Adrenal gland (tissue), 12 donors: ENCODE measurements around the gene CHID1. TPM values are rescaled to one million over a fixed set of nuclear protein-coding genes. Genes with fewer than 3 reads are reported as not detected.

ENCODE experiments used
- DNase-seq, 7 donors: peaks; one replicate each; pipeline ENCODE4 v3.0.0-alpha.2; 2019 to 2020
- H3K27ac ChIP-seq, 5 donors: fragments of 200-600 bp; sonication (generic) in 4 of 5; 1 replicate in 3 of 5; 2 replicates in 2 of 5; pipeline versions ENCODE4 v1.5.1 to v1.8.0; 2016 to 2020; ENCODE audit warnings: mild to moderate bottlenecking in 1 of 5
- H3K27me3 ChIP-seq: fragments of 200-600 bp; 2 replicates; pipeline ENCODE4 v1.8.0; 2021
- H3K36me3 ChIP-seq, 2 donors: fragments of 200-600 bp; replicated peaks in 1 of 2; 1 replicate in 1 of 2; 2 replicates in 1 of 2; pipeline versions ENCODE4 v1.5.1 to v1.8.0; 2018 to 2022
- H3K4me1 ChIP-seq, 2 donors: fragments of 200-600 bp; replicated peaks in 1 of 2; 1 replicate in 1 of 2; 2 replicates in 1 of 2; pipeline versions ENCODE4 v1.5.1 to v1.8.0; 2018 to 2021
- H3K4me3 ChIP-seq, 4 donors: fragments of 200-600 bp; sonication (generic) in 3 of 4; one replicate each; pipeline ENCODE4 v1.5.1; 2016 to 2018
- H3K9me3 ChIP-seq, 3 donors: fragments of 200-600 bp; sonication (generic) in 1 of 3; replicated peaks in 1 of 3; 1 replicate in 2 of 3; 2 replicates in 1 of 3; pipeline versions ENCODE4 v1.5.1 to v1.8.0; 2016 to 2021
- POLR2A ChIP-seq, 2 donors: fragments of 450-650 bp; IDR thresholded peaks; one replicate each; pipeline ENCODE4 v1.6.1; 2017; ENCODE audit warnings: antibody characterized with exemption in 2 of 2, mild to moderate bottlenecking in 2 of 2, moderate library complexity in 1 of 2
- WGBS, 4 donors: extraction: QIAGEN DNeasy Blood & Tissue Kit in 2 of 4; methylation state at CpG; one replicate each; pipeline versions ENCODE4 v1.1.5 to v1.1.7; 2013 to 2017; 5-methylcytosine and 5-hydroxymethylcytosine counted together
- intact Hi-C, 2 donors: fragments of 100-400 bp; cut with DNase I; formaldehyde crosslinking; loops; one replicate each; pipeline versions ENCODE4 v1.14.1 to v1.15.0; 2022 to 2023
- polyA plus RNA-seq, 3 donors: library from polyadenylated mRNA; stranded (reverse); fragments of 200-250 nt in 2 of 3; fragments of 350-450 nt in 1 of 3; fragmentation: Illumina TruSeq in 1 of 3; extraction: RNeasy Lipid Tissue Mini Kit (QIAGEN cat#74804) in 1 of 3; gene quantifications; one replicate each; pipeline ENCODE4 v1.2.3, GENCODE V29; 2013 to 2014
- total RNA-seq, 9 donors: library from RNA; depleted of rRNA in 4 of 9; stranded (reverse); fragments of >200 nt in 4 of 9; fragments of 120-200 nt in 1 of 9; fragmentation: NEBNext Ultra II Directional in 1 of 9; extraction: Animal tissue kit (Norgen Biotek cat#: 25700) in 1 of 9; gene quantifications; one replicate each; pipeline versions ENCODE4 v1.1.0 to v1.2.4, GENCODE V29; 2013 to 2023
- TF ChIP-seq, protein P1 (sequence below), 6 experiments: fragments of 450-650 bp in 4 of 6; fragments of 200-600 bp in 2 of 6; sonication (generic) in 1 of 6; IDR thresholded peaks; 1 replicate in 5 of 6; 2 replicates in 1 of 6; pipeline versions ENCODE4 v1.5.1 to v1.8.0; 2016 to 2021; ENCODE audit warnings: antibody characterized with exemption in 6 of 6, mild to moderate bottlenecking in 2 of 6, moderate library complexity in 1 of 6
- donor health status: healthy with polysubstance abuse.
- donor health status: Bipolar disorder and iron deficiency.
- donor health status: DM: yes; HTN: yes; CAD: no.
- donor health status: DM: no; HTN: no; CAD: no.
- donor health status: DM: no; HTN: no; CAD: no.
- donor health status: DM: yes; HTN: yes; CAD: no.

CHID1 gene
- total and polyA plus RNA-seq, 12 donors, result 39.2 to 220 (median 96.6) TPM

DNA sequence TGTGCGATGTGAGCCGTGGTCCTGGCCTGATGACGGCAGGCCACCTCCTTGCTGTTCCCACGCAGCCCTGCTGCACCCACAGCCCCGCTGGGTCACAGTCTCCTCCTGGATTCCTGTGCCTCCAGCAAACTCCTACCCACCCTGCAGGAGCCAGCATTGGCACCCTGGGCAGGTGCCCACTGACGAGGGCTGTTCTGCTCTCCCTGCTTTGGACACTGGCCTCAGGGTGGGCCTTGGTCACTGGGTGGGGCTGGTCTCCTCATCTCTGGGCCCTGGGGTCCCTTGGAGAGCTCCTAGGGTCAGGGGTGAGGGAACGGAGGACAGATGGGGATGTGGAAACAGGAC, 55.3 kb downstream of the CHID1 start:
- H3K4me1 ChIP-seq, result peaks cover 0 to 9% of the 10 kb centered on the region in 2 donors
- H3K9me3 ChIP-seq, result no peaks in the 10 kb centered on the region
- no peaks in the 10 kb centered on the region for H3K27me3 ChIP-seq
- DNase-seq, result no peak
- no peaks in the 10 kb centered on the region for H3K36me3 ChIP-seq
- TF ChIP-seq, protein P1, sequence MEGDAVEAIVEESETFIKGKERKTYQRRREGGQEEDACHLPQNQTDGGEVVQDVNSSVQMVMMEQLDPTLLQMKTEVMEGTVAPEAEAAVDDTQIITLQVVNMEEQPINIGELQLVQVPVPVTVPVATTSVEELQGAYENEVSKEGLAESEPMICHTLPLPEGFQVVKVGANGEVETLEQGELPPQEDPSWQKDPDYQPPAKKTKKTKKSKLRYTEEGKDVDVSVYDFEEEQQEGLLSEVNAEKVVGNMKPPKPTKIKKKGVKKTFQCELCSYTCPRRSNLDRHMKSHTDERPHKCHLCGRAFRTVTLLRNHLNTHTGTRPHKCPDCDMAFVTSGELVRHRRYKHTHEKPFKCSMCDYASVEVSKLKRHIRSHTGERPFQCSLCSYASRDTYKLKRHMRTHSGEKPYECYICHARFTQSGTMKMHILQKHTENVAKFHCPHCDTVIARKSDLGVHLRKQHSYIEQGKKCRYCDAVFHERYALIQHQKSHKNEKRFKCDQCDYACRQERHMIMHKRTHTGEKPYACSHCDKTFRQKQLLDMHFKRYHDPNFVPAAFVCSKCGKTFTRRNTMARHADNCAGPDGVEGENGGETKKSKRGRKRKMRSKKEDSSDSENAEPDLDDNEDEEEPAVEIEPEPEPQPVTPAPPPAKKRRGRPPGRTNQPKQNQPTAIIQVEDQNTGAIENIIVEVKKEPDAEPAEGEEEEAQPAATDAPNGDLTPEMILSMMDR (IDR thresholded peaks at IDR 0.05), result no peak
- no peak for TF ChIP-seq POLR2A (IDR thresholded peaks at IDR 0.05)
- intact Hi-C loops, result no loop called here
- WGBS, 4 donors, result 88 to 91% (median 89%) methylated on average over 3 to 7 of the region's 7 CpGs
- no peak overlapping the region for H3K27ac ChIP-seq
- no peak overlapping the region for H3K4me3 ChIP-seq

DNA sequence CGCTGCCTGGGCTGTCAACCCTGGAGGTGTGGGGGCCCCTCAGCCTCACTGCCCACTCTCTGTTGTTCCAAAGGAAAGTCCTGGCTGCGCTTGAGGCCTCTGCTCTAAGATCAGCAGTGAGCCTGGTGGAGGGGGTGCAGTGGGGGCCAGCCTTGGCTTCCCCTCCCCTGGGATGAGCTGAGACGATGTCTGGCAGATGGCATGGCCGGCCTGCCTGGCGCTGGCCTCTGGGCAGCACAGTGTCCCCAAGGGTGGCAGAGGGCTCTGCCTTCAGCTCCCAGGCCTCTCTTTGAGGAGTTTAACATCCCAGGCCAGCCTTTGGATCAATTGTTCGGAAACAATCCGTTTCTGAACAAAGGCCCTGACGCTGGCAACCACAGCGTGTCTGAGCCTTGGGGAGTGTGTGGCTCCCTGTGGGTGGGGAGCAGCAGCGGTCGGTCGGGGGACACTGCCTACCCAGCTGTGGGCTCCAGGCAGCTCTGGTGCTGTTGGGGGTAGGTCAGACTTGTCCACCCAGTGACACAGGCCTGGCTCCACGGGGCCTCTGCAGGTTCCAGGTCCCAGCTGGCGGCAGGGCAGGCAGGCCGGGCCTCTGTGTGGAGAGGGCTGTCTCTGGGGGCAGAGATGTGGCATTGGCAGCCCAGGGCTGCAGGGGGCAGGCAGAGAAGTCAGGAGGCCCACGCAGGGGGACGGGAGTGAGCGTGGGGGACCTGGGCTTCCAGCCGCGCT, 55.8 kb downstream of the CHID1 start:
- no peak for DNase-seq
- no peak for TF ChIP-seq POLR2A (IDR thresholded peaks at IDR 0.05)
- TF ChIP-seq, protein P1 (IDR thresholded peaks at IDR 0.05), result no peak
- no peaks in the 10 kb centered on the region for H3K36me3 ChIP-seq
- H3K4me3 ChIP-seq, result no peak overlapping the region
- H3K27ac ChIP-seq, result no peak overlapping the region
- no peaks in the 10 kb centered on the region for H3K9me3 ChIP-seq
- no peaks in the 10 kb centered on the region for H3K27me3 ChIP-seq
- intact Hi-C loops, result no loop called here
- WGBS, 4 donors, result 85 to 100% (median 91%) methylated on average over 1 to 20 of the region's 20 CpGs
- peaks cover 0 to 3% of the 10 kb centered on the region in 2 donors for H3K4me1 ChIP-seq

DNA sequence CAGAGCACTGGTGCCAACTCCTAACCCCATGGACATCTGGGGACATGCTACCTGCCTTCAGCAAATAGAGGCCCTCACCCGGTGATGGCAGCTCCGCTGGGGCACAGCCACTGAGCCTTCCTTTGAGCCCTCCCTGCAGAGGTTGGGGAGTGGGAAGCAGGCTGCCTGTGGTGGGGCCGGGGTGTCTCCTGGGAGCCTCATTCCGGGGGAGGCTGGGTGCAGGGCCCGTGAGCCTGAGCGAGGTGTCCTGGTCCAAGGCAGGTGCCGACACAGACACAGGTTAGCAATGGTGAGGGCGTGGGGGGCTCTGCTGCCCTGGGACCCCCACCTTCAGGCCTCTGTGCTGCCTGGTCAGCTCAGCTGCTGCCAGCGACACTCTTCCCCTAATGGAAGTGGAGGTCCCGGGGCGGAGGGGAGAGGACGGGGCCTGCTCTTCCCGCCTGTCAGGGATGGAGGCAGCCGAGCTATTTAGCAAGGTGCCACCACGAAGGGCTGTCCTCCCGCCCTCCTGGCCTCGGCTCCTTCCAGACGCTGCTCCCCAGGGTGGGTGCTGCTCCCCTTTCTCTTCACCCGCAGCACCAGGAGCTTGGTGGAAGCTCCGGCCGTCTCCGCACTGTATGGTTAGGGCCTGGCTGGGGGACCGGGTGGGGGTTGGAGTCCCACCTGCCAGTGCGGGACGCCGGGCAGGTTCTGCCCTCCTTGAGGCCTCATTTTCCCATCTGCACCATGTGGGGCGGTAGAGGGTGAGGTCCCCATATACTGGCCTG, 56.7 kb downstream of the CHID1 start:
- no peaks in the 10 kb centered on the region for H3K36me3 ChIP-seq
- H3K9me3 ChIP-seq, result no peaks in the 10 kb centered on the region
- WGBS, 4 donors, result 91 to 95% (median 93%) methylated on average over 22 to 27 of the region's 27 CpGs
- H3K4me1 ChIP-seq, result peaks cover 4 to 6% of the 10 kb centered on the region in 2 donors
- TF ChIP-seq POLR2A (IDR thresholded peaks at IDR 0.05), result no peak
- TF ChIP-seq, protein P1 (IDR thresholded peaks at IDR 0.05), result no peak
- H3K4me3 ChIP-seq, result no peak overlapping the region
- DNase-seq, result no peak
- H3K27ac ChIP-seq, result no peak overlapping the region
- H3K27me3 ChIP-seq, result no peaks in the 10 kb centered on the region
- intact Hi-C loops, result no loop called here

DNA sequence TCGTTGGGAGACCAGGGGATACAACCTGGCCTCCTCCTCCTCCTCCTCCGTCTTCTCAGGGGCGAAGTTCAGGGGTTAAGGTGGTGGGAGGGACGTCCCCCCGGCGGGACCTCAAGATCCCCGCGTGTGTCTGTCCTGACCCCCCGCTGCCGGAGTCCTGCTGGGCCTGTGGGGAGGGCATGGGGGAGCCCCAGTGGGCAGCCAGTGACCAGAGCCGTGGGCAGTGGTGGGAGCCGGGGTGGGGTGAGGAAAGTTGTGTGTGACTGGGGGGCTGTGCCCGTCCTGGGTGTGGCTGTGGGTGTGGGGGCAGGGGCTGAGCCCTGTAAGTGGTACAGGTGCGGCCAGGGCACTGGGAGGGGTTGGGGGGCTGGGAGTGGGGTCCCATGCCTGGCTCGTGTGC, 57.8 kb downstream of the CHID1 start:
- peaks cover 10 to 13% of the 10 kb centered on the region in 2 donors for H3K4me1 ChIP-seq
- no peaks in the 10 kb centered on the region for H3K36me3 ChIP-seq
- TF ChIP-seq POLR2A (IDR thresholded peaks at IDR 0.05), result no peak
- TF ChIP-seq, protein P1 (IDR thresholded peaks at IDR 0.05), result no peak
- no peaks in the 10 kb centered on the region for H3K9me3 ChIP-seq
- H3K4me3 ChIP-seq, result no peak overlapping the region
- no peaks in the 10 kb centered on the region for H3K27me3 ChIP-seq
- no peak overlapping the region for H3K27ac ChIP-seq
- DNase-seq, result no peak
- 79 to 93% (median 88%) methylated on average over 5 to 15 of the region's 15 CpGs for WGBS, 4 donors
- intact Hi-C loops, result no loop called here
